WTC11 (cell line): Measurements from ENCODE around the gene GIMAP7. TPM values are rescaled to one million over a fixed set of nuclear protein-coding genes. Genes with fewer than 3 reads are reported as not detected.

Source experiments
- ATAC-seq: fragments of 200-7000 bp; cut with Tn5 transposase; 2 replicates; pipeline ENCODE4 v1.10.0; 2021; ENCODE audit warnings: mild to moderate bottlenecking, moderate library complexity
- CTCF ChIA-PET: fragments of 300-600 bp; sonication (Branson Sonifier 250); formaldehyde crosslinking; loops from one replicate; lab custom pipeline; 2021; ENCODE audit warnings: antibody characterized with exemption; lab: Charles Lee
- POLR2A ChIA-PET: fragments of 350-600 bp; sonication (Branson Sonifier 250); formaldehyde crosslinking; loops from one replicate; lab custom pipeline; 2021; ENCODE audit warnings: antibody characterized with exemption; lab: Charles Lee
- DNase-seq: peaks from one replicate; pipeline ENCODE4 v3.0.0; 2021; ENCODE audit warnings: low spot score
- H3K27ac Mint-ChIP-seq: 2 replicates; pipeline ENCODE4 v1.8.0; 2021; ENCODE audit warnings: mixed read lengths
- H3K27me3 Mint-ChIP-seq: 2 replicates; pipeline ENCODE4 v1.8.0; 2021; ENCODE audit warnings: low read depth, mild to moderate bottlenecking, moderate library complexity, mixed read lengths
- H3K36me3 Mint-ChIP-seq: 2 replicates; pipeline ENCODE4 v1.8.0; 2021; ENCODE audit warnings: mixed read lengths
- H3K4me1 Mint-ChIP-seq: 2 replicates; pipeline ENCODE4 v1.8.0; 2022; ENCODE audit warnings: mixed read lengths
- H3K4me3 Mint-ChIP-seq: 2 replicates; pipeline ENCODE4 v1.8.0; 2021; ENCODE audit warnings: mild to moderate bottlenecking, moderate library complexity, mixed read lengths
- H3K9me3 Mint-ChIP-seq: 2 replicates; pipeline ENCODE4 v1.8.0; 2021; ENCODE audit warnings: mixed read lengths
- CREB1 ChIP-seq: sonication (generic); formaldehyde crosslinking; IDR thresholded peaks from 2 replicates; pipeline ENCODE4 v1.8.0; 2023; ENCODE audit warnings: mild to moderate bottlenecking, missing genetic modification reagents
- GABPB1 ChIP-seq: sonication (generic); formaldehyde crosslinking; IDR thresholded peaks from 2 replicates; pipeline ENCODE4 v1.8.1; 2023; ENCODE audit warnings: mild to moderate bottlenecking, missing genetic modification reagents
- GRHL2 ChIP-seq: fragments of 250-450 bp; sonication (Bioruptor Pico); IDR thresholded peaks from 2 replicates; pipeline ENCODE4 v1.8.0; 2022; ENCODE audit warnings: mild to moderate bottlenecking, moderate library complexity; ENCODE audit not compliant: insufficient replicate concordance, severe bottlenecking
- NR1H2 ChIP-seq: sonication (generic); formaldehyde crosslinking; IDR thresholded peaks from 2 replicates; pipeline ENCODE4 v1.9.0; 2021; ENCODE audit warnings: mild to moderate bottlenecking, moderate library complexity, missing genetic modification reagents
- NR2C2 ChIP-seq: sonication (generic); formaldehyde crosslinking; IDR thresholded peaks from 2 replicates; pipeline ENCODE4 v1.8.0; 2022; ENCODE audit warnings: mild to moderate bottlenecking, missing genetic modification reagents
- PRRX2 ChIP-seq: fragments of 250-450 bp; sonication (Bioruptor Pico); IDR thresholded peaks from 2 replicates; pipeline ENCODE4 v1.8.0; 2021; ENCODE audit warnings: mild to moderate bottlenecking
- SMAD4 ChIP-seq: sonication (generic); formaldehyde crosslinking; IDR thresholded peaks from 2 replicates; pipeline ENCODE4 v1.8.0; 2022; ENCODE audit warnings: mild to moderate bottlenecking, missing genetic modification reagents
- SOX15 ChIP-seq: fragments of 250-450 bp; sonication (Bioruptor Pico); IDR thresholded peaks from 2 replicates; pipeline ENCODE4 v1.9.0; 2021; ENCODE audit warnings: mild to moderate bottlenecking
- ZNF317 ChIP-seq: sonication (generic); formaldehyde crosslinking; IDR thresholded peaks from 2 replicates; pipeline ENCODE4 v1.8.1; 2023; ENCODE audit warnings: low read depth, mild to moderate bottlenecking, moderate library complexity, missing genetic modification reagents, borderline replicate concordance
- ZNF423 ChIP-seq: fragments of 250-450 bp; sonication (Bioruptor Pico); IDR thresholded peaks from 2 replicates; pipeline ENCODE4 v2.1.2; 2022; ENCODE audit warnings: mild to moderate bottlenecking, moderate library complexity
- ZNF671 ChIP-seq: fragments of 250-450 bp; sonication (Bioruptor Pico); IDR thresholded peaks from 2 replicates; pipeline ENCODE4 v1.8.0; 2021; ENCODE audit warnings: mild to moderate bottlenecking
- total RNA-seq: library from RNA; stranded (reverse); gene quantifications from 3 replicates; pipeline ENCODE4 v1.2.3, GENCODE V29; 2021
- TF ChIP-seq, protein P1 (sequence below): sonication (generic); formaldehyde crosslinking; IDR thresholded peaks from 2 replicates; pipeline ENCODE4 v1.8.0; 2022; ENCODE audit warnings: mild to moderate bottlenecking, missing genetic modification reagents
- TF ChIP-seq, protein P2 (sequence below): sonication (generic); formaldehyde crosslinking; IDR thresholded peaks from 2 replicates; pipeline ENCODE4 v1.8.0; 2023; ENCODE audit warnings: mild to moderate bottlenecking, missing genetic modification reagents
- TF ChIP-seq, protein P3 (sequence below): fragments of 250-450 bp; sonication (Bioruptor Pico); IDR thresholded peaks from 2 replicates; pipeline ENCODE4 v1.9.0; 2021; ENCODE audit warnings: mild to moderate bottlenecking
- TF ChIP-seq, protein P4 (sequence below): fragments of 250-450 bp; sonication (Bioruptor Pico); conservative IDR thresholded peaks from 2 replicates; pipeline ENCODE4 v1.9.0; 2021; ENCODE audit warnings: mild to moderate bottlenecking
- TF ChIP-seq, protein P5 (sequence below): sonication (generic); formaldehyde crosslinking; IDR thresholded peaks from 2 replicates; pipeline ENCODE4 v1.8.1; 2022; ENCODE audit warnings: mild to moderate bottlenecking, missing genetic modification reagents, moderate library complexity, borderline replicate concordance
- TF ChIP-seq, protein P6 (sequence below): sonication (generic); formaldehyde crosslinking; IDR thresholded peaks from 2 replicates; pipeline ENCODE4 v1.8.1; 2023; ENCODE audit warnings: mild to moderate bottlenecking, missing genetic modification reagents, moderate library complexity

The GIMAP7 gene
- total RNA-seq, 1 experiment from 2014 or later, result 0.37 TPM

DNA sequence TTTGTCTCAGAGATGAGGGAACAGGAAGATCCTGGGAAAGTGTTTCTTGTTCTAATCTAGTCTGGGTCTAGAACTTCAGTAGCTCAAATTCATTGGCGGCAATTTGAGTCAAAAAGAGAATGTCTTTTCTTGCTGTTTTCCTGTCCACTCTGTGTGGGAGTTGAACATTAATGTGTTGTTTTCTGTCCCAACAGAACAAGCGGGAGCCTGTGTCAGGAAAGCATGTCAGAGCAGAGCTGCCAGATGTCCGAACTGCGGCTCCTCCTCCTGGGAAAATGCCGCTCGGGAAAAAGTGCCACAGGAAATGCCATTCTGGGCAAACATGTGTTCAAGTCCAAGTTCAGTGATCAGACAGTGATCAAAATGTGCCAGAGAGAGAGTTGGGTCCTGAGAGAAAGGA, 48.2 kb upstream of the GIMAP7 start (continued):
- TF ChIP-seq NR1H2 (CRISPR knock-in tag) (no peak), GRHL2 (CRISPR knock-in tag) (no peak)
- TF ChIP-seq, protein P1, sequence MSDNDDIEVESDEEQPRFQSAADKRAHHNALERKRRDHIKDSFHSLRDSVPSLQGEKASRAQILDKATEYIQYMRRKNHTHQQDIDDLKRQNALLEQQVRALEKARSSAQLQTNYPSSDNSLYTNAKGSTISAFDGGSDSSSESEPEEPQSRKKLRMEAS (CRISPR knock-in tag), result no peak

DNA sequence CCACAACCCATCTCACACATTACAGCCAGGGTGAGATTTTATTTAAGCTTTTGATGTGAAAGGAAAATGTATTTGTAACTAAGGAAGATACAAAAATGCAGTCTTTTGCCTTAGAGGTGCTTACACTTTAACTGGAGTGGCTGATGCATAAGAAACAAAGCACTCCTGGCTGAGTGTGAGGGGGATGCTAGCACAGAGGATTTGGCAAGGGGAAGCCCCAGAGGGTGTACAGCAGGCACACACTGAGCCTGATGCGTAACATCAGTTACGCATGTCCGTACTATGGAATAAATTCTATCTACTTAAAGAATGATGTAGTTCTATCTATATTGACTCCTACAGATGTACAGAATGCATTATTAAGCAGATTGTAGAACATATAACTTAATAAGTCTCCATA, 46.4 kb upstream of the GIMAP7 start:
- Mint-ChIP-seq H3K9me3 (peaks cover 3% of the 10 kb centered on the region), H3K36me3 (0 out of 2 replicates have a peak, but pooled peaks cover under 1% of the 10 kb centered on the region), H3K27ac (no peak overlapping the region), H3K4me3 (no peak overlapping the region), H3K4me1 (no peaks in the 10 kb centered on the region), H3K27me3 (peaks cover 23% of the 10 kb centered on the region)
- no peak for DNase-seq
- POLR2A ChIA-PET, result no interaction called here
- ATAC-seq, result no peak
- CTCF ChIA-PET, result no interaction called here
- TF ChIP-seq SMAD4 (CRISPR knock-in tag) (no peak), GABPB1 (no peak), ZNF423 (CRISPR knock-in tag) (no peak), PRRX2 (CRISPR knock-in tag) (no peak), ZNF671 (no peak), CREB1 (no peak), NR2C2 (no peak), SOX15 (CRISPR knock-in tag) (no peak), ZNF317 (CRISPR knock-in tag) (no peak)
- TF ChIP-seq, protein P2, sequence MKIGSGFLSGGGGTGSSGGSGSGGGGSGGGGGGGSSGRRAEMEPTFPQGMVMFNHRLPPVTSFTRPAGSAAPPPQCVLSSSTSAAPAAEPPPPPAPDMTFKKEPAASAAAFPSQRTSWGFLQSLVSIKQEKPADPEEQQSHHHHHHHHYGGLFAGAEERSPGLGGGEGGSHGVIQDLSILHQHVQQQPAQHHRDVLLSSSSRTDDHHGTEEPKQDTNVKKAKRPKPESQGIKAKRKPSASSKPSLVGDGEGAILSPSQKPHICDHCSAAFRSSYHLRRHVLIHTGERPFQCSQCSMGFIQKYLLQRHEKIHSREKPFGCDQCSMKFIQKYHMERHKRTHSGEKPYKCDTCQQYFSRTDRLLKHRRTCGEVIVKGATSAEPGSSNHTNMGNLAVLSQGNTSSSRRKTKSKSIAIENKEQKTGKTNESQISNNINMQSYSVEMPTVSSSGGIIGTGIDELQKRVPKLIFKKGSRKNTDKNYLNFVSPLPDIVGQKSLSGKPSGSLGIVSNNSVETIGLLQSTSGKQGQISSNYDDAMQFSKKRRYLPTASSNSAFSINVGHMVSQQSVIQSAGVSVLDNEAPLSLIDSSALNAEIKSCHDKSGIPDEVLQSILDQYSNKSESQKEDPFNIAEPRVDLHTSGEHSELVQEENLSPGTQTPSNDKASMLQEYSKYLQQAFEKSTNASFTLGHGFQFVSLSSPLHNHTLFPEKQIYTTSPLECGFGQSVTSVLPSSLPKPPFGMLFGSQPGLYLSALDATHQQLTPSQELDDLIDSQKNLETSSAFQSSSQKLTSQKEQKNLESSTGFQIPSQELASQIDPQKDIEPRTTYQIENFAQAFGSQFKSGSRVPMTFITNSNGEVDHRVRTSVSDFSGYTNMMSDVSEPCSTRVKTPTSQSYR (CRISPR knock-in tag), result no peak
- TF ChIP-seq, protein P3, sequence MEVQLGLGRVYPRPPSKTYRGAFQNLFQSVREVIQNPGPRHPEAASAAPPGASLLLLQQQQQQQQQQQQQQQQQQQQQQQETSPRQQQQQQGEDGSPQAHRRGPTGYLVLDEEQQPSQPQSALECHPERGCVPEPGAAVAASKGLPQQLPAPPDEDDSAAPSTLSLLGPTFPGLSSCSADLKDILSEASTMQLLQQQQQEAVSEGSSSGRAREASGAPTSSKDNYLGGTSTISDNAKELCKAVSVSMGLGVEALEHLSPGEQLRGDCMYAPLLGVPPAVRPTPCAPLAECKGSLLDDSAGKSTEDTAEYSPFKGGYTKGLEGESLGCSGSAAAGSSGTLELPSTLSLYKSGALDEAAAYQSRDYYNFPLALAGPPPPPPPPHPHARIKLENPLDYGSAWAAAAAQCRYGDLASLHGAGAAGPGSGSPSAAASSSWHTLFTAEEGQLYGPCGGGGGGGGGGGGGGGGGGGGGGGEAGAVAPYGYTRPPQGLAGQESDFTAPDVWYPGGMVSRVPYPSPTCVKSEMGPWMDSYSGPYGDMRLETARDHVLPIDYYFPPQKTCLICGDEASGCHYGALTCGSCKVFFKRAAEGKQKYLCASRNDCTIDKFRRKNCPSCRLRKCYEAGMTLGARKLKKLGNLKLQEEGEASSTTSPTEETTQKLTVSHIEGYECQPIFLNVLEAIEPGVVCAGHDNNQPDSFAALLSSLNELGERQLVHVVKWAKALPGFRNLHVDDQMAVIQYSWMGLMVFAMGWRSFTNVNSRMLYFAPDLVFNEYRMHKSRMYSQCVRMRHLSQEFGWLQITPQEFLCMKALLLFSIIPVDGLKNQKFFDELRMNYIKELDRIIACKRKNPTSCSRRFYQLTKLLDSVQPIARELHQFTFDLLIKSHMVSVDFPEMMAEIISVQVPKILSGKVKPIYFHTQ (CRISPR knock-in tag), result no peak
- TF ChIP-seq, protein P4, sequence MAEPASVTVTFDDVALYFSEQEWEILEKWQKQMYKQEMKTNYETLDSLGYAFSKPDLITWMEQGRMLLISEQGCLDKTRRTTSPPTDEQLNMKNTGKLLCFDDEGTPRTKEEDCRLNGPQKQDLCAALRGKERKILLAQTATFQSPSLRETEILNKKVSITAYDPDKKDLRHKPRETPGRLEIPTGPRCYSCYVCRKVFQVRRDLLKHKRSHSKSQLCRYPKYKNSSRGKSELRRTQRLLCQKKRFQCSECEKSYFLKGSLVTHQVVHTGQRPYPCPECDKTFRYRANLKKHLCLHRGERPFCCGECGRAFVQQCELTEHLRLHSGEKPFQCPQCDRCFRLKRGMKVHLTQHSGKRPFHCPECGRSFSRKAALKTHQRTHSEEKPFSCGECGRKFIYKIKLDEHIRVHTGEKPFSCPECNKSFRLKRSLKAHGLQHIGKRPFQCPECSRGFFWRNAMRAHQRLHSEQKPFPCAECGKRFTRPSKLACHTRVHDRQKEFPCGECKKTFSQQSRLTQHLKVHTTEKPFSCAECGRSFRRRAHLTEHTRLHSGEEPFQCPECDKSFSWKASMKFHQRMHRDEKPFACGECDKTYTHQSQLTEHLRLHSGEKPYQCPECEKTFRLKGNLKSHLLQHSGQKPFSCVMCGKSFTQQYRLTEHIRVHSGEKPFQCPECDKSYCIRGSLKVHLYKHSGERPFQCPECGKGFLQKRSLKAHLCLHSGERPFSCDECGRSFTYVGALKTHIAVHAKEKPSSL, result no peak
- TF ChIP-seq, protein P5, sequence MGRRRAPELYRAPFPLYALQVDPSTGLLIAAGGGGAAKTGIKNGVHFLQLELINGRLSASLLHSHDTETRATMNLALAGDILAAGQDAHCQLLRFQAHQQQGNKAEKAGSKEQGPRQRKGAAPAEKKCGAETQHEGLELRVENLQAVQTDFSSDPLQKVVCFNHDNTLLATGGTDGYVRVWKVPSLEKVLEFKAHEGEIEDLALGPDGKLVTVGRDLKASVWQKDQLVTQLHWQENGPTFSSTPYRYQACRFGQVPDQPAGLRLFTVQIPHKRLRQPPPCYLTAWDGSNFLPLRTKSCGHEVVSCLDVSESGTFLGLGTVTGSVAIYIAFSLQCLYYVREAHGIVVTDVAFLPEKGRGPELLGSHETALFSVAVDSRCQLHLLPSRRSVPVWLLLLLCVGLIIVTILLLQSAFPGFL (CRISPR knock-in tag), result no peak
- TF ChIP-seq, protein P1 (CRISPR knock-in tag), result no peak
- TF ChIP-seq, protein P6, sequence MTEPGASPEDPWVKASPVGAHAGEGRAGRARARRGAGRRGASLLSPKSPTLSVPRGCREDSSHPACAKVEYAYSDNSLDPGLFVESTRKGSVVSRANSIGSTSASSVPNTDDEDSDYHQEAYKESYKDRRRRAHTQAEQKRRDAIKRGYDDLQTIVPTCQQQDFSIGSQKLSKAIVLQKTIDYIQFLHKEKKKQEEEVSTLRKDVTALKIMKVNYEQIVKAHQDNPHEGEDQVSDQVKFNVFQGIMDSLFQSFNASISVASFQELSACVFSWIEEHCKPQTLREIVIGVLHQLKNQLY (CRISPR knock-in tag), result no peak
